T47D (cell line): ENCODE results near the gene SOBP.
A peak's percentile ranks its signal among the peaks of the same experiment; 100 is the strongest.

Experiments used
- DNase-seq, 2 experiments: peaks; one replicate each; pipeline versions ENCODE4 v3.0.0 to v3.0.0-alpha.2; 2011 to 2012; ENCODE audit warnings: low read depth in 1 of 2, low spot score in 1 of 2
- JUND ChIP-seq: IDR thresholded peaks from 2 replicates; pipeline ENCODE4 v1.6.1; 2012; ENCODE audit warnings: low read depth
- in situ Hi-C: cut with HindIII; loops from 2 replicates; pipeline ENCODE4 v1.10.0; 2016; ENCODE audit warnings: low sequenced_read_pairs, low pct_unique_long_range_greater_than_20kb

Gene SOBP

DNA sequence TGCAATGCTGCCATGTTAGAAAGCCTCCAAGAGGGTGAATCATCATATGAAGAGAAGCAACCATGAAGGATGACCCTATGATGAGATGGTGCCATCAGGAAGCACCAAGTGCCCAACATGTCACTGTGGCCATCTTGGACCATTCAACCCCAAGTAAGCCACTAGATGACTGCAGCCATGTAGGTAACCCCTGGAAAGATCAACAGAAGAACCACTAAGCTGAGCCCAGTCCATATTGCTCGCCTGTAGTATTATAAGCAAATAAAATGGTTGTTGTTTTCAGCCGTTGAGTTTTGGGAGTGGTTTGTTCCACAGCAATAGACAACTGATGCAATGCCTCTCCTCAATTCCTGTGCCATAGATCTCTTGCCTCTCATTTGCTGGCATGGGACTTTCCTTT lies 193.3 kb downstream of the SOBP start:
- no peak for DNase-seq
- in situ Hi-C loops = no loop called here

DNA sequence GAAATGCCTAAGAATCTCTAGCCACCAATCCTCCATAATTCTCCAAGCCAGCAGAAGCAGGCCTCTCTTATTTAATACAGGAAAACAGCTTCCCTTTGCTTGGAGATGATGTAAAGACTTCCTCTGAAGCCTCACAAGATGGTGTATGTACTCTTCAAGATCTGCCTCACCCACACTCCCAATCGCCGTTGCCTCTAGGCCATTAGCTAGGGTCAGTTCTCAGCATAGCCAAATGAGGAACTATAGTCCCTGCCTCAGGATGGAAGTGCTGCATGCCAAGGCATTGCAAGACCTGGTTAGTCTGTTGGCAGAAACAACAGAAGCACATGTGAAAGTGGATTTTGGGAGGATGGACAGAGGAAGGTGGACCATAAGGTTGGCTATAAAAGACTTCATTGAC lies 195.1 kb downstream of the SOBP start:
- in situ Hi-C loops = no loop called here
- DNase-seq = no peak
- no peak for TF ChIP-seq JUND

More for the DNA sequence above, 193.3 kb downstream of the SOBP start:
- no peak for TF ChIP-seq JUND

DNA sequence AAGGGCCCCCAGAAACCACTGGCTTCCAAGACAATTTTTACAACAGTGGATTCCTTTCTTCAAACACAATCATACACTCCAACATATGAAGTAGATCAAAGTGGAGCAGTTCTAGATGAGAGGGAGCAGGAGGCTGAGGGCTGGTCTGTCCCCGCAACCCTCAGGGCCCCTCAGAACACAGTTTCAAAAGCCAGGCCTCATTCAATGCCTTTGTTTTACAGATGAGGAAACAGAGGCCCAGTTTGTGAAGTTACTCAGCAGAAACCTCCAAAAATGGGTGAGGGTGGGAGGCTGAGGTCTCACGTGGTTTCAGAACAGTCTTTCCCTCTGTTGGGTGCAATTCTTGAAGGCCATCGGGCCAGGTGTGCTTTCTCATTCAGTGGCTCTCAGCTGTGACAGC lies 199.3 kb downstream of the SOBP start:
- in situ Hi-C loops = no loop called here
- no peak for DNase-seq
- TF ChIP-seq JUND = no peak

DNA sequence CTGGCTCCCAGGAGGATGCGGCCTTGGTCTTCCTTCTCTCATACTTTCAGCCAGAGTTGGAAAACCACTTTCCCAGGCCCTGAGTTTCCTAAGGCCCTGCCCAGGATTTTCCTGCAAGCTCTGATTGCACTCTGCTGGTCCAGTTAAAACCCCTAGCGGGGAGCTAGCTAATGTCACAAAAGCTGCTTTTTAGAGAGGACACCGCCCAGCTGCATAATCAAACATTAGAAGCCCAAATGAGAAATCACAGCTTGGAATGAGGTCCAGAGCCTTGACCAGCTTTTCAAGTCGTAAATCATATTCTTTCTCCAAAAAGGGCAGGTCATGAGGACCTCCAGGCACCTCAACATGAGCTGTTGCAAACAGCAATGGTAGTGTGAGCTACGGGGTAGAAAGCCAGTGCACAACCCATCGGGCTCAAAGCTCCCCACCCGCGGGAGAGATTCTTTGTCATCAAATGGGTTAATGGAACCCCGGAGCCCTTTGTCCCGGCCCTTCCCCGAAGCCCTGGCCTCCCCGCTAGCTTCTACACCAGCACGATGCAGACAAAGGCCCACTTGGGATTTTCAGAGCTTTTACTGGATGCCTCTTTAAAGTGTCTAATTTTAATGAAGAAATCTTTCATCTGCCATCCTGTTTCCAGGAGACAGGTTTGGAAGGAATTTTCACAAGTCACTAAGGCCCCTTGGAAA lies 200.2 kb downstream of the SOBP start:
- in situ Hi-C loops = no loop called here
- no peak for TF ChIP-seq JUND
- DNase-seq = no peak

DNA sequence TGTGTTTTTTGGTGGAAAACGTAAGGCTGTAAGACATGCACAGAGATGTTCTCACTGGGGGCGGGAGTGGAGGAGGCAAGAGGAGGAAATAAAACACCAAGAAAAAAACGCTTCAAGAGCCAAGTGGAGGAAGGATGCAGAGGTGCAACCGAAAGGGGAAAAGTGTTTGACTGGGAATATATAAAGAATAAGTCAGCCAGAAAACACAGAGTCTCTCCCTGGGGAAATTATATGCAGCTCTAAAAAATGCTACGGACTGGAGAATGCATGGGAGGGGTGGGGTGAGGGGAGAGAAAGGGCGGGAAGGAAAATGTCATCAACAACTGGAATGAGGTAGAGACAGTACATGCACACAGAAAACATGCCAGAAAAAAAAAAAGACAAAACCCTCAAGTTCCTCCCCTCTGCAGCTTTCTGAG lies 200.7 kb downstream of the SOBP start:
- no peak for TF ChIP-seq JUND
- no peak for DNase-seq
- in situ Hi-C loops = no loop called here

DNA sequence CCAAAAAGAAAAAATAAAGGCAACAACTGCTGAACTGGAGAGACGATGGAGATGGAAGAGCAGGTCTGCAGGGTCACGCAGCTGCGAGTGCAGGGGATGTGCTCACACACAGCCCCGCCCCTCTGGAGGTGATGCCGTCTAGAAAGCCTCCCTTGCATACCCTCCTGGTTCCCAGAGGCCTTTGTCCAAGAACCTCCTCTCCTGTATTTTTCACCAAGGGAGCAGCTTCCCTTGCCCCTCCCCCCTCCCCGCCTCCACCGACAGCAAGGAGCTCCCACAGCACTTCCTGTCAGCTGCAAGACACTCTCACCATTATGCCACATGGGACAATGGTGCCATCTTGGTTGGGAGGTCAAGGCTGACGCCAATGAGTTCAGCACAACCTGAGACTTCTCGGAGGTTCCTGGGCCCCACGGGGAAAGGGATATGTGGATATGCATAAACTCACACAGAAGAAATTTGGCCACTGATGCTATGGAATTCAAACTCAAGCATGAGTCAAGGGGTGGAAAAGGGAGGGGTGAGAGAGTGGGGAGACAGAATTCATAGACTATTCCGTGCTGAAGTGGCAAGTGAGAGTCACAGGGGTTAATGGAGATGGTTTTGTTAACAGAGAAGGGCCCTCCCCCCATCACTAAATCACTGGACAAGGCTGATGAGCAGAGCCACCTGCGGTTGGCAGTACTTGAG lies 201.3 kb downstream of the SOBP start:
- DNase-seq = no peak
- no peak for TF ChIP-seq JUND
- in situ Hi-C loops = no loop called here

DNA sequence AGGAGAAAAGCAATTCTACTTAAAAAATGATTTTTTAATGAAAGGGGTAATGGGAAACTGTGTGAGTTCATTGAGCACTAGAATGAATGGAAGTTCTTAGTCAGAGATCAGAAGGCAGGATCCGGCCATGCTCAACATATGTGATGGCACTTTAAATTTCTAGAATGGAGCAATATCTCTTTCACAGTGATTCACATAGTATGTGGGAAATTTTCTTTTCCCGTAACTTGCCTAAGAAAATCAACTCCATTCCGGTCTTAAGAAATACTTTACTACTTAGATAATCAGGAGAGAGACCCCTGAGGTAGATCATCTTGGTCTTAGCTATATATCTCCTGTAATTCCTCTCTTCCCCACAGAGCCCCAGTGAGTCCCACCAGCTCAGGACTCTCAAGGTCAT lies 202.4 kb downstream of the SOBP start:
- no peak for TF ChIP-seq JUND
- in situ Hi-C loops = no loop called here
- DNase-seq = no peak

DNA sequence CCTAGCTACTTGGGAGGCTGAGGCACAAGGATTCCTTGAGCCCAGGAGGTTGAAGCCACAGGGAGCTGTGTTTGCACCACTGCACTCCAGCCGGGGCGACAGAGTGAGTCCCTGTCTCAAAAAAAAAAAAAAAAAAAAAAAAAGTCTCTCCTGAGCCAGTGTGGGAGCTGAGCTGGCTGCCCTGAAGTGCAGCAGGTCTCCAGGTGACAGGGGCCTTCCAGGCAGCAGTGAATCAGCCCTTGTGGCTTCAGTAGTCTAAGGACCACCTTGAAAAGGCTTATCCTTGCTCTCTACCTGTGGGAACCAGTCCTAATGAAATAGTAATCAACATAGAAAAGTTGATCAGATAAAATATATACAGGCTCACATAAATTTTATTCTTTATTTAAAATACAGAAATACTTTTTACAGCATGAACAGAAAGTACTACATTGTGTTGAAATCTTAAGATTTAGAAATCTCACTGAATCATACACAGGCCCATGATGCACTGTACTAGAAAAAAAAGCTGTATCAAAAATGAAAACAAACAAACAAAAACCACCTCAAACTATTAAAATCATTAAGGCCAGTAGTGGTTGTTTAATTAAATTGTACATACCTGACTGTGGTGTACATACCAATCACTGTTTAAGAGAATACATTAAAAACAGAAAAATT lies 205.3 kb downstream of the SOBP start:
- no peak for TF ChIP-seq JUND
- DNase-seq = no peak
- in situ Hi-C loops = no loop called here

DNA sequence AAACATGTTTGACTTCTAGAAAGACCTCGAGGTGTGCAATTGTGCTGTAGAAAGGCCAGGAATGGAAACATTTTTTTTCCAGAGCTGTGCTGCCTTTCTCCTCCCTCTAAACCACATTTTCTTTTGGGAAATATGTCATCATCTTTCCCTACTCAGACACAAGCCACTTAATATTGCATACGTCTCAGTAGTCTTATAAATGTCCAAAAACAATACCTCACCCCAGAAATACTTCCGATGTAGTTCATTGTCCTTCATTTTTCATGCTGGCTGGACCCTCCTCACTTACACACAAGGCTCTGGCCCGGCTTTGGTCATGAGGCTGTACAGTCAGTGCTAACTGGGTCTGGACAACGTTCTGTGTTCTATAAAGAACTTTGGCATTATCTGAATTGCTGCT lies 207.8 kb downstream of the SOBP start:
- no peak for DNase-seq
- no peak for TF ChIP-seq JUND
- in situ Hi-C loops = no loop called here

DNA sequence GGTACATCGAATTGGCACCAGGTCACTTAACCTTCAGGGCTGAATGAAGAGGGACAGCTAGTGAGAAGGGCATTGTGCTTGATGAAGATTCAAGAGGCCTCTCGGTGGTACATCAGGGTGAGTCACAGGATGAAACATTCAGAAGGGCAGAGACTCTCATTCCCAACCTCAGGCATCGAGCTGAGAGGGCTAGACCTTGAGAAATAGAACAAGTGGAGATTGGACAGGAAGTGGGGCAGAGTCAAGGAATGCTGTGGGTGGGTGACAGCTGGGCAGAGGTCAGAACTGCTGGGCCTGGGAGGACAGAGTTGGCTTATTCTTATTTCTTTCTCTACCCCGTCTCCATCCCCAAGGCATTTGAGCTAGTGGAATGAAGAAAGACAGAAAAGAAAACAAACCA lies 208.2 kb downstream of the SOBP start:
- no peak for TF ChIP-seq JUND
- in situ Hi-C loops = no loop called here
- no peak for DNase-seq

DNA sequence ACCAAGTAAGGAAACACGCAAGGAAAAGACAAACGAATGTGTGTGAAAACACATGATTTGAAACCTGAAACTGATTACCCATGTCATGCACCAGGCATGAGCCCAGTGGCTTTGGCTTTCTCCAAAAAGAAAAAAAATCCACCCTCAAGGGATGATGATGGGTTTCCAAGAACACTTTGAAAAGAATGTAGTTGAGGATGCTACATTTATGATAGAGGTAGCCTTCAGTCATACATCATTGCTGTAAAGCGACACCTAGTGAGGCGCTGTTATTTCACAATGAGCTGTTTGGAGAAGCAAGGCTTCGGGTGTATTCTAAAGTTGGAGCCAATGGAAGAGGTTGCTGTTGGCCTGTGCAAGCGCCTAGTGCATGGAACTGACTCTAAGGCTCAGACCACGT lies 209.3 kb downstream of the SOBP start:
- in situ Hi-C loops = no loop called here
- TF ChIP-seq JUND = no peak

DNA sequence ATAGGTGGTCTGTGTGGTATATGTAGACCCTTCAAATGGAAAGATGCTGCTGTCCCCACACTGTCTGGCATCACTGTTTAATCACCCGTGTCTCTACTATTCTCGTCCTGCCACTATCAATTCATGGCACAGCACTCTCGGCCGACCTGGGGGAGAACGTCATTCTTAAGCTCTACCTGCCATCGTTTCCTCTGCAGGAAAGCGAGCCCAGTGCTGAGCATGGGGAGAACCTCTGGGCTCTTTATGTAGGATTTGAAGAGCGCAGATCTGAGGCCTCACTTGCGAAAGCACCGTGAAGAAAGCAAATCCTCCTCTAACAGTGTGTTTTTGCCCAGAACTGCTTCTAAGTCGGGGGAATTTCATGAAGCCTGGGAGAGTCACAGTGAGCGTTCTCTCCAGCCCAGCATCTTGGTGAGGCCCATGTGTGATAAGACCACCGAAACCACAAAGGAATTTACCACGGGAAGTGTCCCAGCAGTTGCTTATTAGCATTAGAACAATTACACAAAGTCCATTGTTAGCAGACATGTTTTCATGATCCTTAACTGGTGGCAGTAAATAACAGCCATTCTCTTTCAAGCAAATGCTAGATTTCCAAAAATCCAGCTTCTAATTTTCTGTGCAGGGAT lies 209.9 kb downstream of the SOBP start:
- no peak for DNase-seq
- in situ Hi-C loops = no loop called here
- TF ChIP-seq JUND = no peak

More for the DNA sequence above, 209.3 kb downstream of the SOBP start:
- peak in 1 of 2 experiments; percentile 9 for DNase-seq

DNA sequence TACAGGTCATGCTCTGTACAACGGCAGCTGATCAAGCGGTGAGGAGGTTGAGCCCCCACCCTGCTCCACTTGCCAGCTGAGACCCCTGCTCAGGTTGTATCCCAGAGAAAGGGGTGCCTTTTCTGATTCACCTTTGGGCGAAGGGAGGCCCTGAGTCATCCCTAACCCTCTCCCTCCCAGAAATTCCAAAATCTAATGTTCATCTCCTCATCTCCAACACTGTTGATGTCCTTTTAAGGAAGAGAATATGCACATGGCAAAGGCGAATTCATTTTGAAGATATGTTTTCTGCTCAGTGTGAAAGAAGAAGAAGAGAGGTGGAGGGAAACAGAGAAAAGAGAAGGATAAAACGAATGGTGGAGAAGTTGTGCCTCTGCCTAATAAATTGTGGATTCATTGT lies 213.7 kb downstream of the SOBP start:
- no peak for DNase-seq
- in situ Hi-C loops = no loop called here
- TF ChIP-seq JUND = no peak
